GM18909 (cell line): ENCODE measurements around the gene THSD7A.

Source experiments
- ATAC-seq: cut with Tn5 transposase; IDR thresholded peaks from one replicate; pipeline ENCODE4 v1.9.1; 2021; ENCODE audit warnings: mild to moderate bottlenecking; ENCODE audit not compliant: unreplicated experiment, poor library complexity

The THSD7A gene

DNA sequence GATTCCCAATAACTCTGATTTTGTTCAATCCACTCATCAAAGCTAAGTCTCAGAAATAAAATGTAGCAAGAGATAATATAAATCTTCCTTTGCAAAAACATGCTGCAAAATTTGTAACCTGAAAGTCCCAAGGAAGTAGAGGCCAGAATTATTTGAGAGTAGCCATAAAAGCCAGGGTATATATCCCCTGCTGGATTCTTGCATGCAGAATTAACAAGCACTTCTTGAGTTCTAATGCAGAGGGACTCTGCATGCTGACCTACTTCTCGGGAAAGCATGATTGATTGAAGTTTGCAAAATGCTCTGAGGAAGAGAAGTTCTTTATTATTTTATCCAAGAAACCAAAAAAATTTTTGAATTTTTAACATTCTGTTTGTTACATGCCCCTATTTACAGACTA is 121.6 kb downstream of the THSD7A start:
- ATAC-seq: no peak

DNA sequence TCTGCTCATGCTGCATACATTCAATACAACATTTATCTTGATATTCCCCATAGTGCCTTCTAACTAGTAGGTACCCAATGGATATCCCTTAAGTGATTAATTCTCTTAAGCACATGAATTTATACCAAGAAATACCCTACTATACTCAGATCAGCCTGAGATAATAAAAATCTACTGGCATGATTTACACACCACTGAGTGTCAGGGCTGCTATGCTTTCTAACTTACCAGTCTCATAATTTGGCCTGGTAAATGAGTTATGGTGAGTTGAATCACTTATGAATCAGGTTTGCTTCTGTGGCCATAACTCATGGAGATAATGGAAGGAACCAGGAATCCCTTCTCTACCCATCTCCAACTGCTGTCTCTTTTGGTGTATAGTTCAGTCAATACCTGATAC is 122.8 kb downstream of the THSD7A start:
- ATAC-seq: no peak

DNA sequence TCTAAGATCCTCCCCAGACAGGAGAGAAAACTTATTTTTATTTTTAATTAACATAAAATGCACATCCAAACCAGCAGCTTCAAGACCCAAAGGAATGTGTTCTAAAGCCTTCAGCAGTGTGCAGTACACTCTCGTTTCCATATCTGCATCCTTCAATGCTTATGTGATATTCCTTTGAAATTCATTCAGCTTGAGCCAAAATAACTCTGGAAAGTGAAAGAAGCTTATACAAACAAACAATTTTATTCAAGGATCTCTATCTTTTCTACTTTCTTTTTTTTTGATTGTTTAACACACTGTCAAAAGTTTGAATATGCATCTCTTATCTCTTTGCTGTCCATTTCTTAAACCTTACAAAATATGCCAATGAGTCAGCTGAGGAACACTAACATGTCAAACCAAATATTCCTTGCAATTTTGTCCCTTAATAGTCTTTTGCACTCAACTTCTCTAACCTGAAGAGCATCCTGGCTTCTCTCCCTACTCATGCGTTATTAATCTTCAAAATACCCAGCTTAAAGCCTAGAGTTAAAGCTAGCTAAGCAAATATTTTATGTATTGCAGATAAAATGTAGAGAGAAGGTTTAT is 124.3 kb downstream of the THSD7A start:
- ATAC-seq: no peak

DNA sequence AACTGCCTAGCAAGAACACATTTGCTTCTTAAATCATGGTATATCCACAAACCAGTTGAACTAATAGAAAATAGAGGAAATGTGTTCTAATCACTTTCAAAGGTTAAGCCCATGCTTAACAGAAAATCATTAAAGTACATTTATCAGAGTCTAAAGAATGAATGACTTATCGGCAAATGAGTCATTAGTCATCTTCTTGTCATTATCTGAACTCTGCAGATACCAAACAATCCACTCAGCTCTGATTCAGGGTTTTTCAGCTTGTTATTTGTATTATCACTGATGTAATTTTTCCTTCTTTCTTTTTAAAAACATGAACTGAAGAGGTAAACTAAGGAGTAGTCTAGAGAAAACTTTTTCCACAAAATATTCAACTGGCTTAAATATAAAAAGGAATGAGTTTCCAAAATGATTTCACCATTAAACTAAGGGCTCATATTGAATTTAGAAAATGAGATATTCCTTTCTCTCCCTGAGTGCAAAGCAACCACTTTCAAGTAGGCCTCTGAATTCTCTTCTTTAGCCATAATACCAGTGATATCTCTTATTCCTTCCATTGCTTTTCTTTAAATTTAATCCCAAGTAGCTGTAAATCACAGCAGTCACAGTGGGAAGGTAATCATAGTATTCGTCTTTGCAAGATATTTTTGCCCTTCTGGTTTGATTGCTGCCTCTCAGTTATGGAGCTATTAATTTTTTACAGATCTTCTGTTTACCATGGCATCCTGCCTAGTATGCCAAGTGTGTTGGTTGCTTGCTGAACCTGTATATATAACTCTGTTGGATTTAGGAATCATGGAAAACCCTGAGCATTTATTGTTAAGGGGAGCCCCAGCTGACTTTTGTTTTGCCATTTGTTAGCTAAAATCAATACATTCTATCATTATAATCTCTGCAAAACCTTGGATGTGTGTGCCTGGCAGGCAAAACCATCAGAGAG is 125.1 kb downstream of the THSD7A start:
- no peak for ATAC-seq

DNA sequence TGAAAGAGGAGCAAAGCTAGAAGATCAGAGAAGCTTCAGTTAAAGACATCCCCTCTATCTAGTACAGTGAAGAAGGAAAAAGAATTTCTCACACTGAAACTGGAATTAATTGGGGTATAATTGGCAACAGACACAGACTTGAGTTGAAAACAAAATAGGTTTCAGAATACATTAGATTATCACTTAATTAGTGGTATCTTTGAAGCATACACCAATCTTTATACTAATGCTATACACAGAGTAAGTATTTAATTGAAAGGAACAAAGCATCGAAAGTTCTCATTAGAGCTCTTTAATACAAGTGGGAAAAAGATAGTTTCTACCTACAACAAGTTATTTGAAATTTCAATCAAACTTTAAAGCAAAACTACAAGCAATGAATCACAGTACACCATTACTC is 128.2 kb downstream of the THSD7A start:
- no peak for ATAC-seq

DNA sequence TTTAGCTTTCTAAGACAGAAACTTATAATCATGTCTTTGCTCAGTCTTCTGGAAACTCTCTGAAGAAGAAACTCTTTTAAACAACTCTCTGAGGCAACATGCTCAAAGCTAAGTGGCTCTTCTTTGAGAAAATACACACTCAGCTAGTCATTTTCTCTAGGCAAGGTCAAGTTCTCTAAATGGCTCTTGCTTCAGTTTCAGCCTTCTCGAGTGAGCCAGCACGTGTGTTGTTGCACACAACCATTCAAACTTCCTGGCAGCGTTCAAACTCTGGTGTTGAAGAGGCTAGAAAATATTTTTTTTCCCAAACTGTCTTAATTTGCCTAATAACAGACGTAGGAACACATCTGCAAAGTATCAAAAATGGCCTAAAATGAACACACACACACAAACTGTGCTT is 129.1 kb downstream of the THSD7A start:
- ATAC-seq: no peak

DNA sequence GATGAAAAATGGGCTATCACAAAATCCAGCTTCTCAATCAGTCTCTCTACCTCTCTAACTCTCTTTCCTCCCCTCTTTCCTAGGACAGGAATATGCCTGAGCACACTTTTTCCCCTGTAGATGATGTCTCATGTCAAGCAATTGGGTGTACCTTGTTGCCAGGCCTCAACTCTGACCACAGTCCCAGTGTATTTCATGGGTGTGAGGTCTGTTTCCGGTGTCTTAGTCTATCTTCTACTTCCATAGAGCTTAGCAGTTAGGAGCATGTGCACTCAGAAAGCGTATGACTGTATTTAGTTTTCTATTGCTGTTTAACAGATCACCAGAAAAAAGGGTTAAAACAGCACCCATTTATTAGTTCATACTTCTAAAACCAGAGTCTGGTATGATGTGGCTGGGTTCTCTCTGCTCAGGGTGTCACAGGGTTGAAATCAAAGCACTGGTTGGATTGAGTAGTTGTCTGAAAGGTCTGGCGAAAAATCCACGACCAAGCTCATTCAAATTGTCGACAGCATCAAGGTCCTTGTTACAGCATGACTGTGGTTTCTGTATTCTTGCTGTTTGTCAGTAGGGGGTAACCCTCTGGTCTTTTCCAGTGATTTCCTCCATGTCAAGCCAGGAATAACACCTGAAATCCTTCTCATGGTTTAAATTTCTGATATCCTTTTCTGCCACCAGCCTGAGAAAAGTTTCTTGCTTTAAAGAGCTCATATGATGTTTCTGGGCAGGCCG is 130.0 kb downstream of the THSD7A start:
- no peak for ATAC-seq

DNA sequence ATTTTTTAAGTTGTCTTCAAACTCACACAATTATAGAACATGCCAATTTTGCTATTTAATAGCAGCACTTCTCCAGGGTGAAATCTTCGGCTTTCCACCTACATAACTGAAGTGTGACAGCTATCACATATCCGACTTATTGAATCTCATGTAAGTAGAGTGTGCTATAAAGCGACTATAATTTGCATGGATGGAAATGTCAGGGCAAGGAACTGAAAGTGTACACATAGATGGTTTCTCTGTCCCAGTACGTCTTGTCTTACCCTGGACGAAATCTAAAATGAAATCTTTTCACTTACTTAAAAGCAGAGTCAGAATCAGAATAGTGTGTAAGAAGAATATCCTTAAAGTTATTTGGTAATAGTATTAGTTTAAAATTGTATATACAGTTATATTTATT is 132.3 kb downstream of the THSD7A start:
- ATAC-seq: no peak

DNA sequence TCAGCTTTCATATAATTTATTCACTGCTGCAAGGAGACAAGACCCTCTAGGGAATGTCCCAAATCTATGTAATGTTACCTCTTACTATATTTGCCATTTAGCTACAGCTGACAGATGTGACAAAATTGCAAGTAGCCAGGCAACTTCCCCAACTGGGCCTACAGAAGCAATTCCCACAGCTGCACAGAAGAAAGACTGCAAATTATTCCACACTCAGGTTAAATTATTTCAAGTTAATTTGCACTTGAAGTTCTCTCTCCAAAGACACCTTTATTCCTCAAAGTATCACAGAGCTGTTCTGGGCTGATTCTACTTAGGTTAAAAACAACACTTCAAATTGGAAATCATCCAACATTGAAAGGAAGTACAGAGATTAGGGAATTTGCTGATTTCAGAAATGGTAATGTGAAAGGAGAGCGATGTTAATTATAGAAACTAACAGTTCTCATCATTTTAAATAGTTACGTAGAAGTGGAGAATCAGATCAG is 133.6 kb downstream of the THSD7A start:
- no peak for ATAC-seq

DNA sequence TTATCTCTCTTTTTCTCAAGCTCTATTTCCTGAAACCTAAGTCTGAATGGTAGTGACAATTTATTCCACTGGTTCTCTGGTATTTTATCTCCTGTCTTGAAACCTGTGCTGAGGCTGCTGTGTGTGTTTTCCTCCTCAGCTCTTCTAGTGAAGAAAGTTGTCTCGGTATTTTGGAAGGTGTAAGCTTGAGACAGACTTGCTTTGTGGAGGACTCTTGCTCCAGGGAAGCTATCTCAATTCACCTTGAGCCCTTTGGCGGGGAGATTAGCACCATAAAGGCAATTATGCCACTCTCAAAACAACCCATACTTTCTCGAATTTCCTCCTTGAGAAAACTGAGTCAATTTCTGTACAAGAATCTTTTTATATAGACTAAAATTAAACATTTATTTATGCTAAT is 141.6 kb downstream of the THSD7A start:
- no peak for ATAC-seq

DNA sequence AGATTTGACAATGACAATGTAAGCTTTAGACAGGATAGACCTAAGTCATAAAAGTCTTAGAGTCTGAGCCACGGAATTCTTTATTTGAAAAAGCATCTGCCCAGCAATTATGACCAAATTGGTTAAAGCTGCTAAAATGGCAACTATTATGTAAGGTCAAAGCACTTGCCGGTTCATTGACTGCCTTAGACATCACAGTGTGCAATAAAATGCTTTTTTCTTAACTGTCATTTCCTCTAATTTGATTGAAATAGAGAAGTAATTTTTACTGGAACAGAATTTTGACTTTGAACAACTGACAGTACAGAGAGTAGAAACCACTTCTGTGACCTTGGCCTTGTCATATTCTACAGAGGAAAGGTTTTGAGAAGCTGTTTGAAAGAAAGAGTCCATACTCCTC is 142.9 kb downstream of the THSD7A start:
- ATAC-seq: no peak

DNA sequence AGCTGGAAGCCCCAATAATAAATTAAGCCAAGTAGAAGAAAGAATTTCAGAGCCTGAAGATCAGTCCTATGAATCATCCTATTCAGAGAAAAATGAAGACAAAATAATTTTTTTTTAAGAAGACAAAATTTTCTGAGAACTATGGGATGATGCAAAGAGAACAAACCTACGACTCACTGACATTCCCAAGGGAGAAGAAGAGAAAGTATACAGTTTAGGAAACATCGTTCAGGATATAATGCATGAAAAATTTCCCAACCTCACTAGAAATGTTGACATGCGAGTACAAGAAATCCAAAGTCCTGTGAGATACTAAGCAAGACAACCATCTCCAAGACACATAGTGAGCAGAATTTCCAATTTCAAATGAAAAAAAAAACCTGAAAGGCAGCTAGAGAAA is 150.5 kb downstream of the THSD7A start:
- ATAC-seq: no peak

DNA sequence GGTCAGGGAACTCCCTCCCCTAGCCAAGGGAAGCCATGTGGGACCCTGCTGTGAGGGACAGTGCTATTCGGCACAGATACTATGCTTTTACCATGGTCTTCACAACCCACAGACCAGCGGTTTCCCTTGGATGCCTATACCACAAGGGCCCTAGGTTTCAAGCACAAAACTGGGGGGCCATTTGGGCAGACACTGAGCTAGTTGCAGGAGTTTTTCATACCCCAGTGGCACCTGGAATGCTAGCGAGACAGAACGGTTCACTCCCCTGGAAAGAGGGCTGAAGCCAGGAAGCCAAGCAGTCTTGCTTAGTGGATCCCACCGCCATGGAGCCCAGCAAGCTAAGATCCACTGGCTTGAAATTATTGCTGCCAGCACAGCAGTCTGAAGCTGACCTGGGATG is 156.8 kb downstream of the THSD7A start:
- no peak for ATAC-seq

DNA sequence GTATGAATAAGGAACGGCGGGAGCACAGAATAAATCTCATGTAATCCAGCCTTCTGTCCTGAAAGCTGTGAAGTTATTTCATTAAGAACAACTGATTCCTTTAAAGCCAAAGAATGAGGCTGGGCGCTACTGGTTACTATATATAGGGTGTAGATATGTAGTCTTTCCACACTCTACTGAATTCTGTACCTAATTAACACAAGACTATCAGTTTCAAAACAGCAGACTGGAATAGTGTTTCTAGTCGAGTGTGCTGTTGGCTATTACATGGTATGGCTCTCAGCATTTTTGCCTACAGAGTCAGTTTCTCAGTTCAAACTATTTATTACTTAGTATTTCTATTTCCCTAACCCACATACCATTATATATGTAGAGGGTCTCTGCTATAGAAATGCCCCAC is 163.3 kb downstream of the THSD7A start:
- ATAC-seq: no peak

DNA sequence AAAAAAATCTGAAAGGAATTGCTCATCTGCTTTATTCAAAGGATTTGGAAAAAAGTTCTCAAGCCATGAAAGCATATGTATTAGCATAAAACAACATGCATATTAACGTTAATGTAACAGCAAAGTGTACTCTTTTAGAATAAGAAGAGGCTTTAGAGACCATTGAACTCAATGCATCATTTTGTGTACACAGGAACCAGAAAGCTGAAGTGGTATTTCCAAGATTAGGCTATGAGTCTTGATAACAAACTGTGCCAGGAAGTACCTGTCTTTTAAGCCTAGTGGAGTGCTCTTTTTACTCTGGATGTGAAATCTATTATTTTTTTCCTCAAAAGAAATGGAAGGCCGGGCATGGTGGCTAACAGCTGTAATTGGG is 164.2 kb downstream of the THSD7A start:
- ATAC-seq: no peak

DNA sequence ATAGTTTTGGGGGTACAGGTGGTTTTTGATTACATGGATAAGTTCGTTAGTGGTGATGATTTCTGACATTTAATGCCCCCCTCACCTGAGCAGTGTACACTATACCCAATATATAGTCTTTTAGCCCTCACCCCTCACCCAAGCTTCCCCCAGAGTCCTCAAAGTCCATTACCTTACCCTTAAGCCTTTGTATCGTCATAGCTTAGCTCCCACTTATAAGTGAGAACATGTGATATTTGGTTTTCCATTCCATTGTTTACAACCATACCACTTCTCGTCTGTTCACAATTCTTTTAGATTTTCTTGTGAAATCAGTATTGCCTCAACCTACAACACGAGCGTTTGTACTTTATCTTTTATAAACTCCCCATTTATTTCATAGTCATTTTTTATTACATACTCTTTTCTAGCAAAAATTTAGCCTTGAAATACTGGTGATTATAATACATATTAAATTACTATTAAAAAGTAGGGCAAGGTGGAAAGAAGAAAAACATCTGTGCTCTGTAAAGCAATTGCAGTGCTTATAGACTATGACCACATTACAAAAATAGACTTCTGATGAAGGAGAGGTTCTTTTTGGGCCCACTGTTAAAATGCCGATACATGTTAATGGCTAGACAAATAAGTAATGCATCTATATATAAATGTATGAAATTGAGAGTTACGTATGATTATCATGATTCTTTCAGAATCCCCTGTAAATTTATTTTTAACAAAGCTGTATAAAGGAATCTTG is 164.8 kb downstream of the THSD7A start:
- no peak for ATAC-seq

DNA sequence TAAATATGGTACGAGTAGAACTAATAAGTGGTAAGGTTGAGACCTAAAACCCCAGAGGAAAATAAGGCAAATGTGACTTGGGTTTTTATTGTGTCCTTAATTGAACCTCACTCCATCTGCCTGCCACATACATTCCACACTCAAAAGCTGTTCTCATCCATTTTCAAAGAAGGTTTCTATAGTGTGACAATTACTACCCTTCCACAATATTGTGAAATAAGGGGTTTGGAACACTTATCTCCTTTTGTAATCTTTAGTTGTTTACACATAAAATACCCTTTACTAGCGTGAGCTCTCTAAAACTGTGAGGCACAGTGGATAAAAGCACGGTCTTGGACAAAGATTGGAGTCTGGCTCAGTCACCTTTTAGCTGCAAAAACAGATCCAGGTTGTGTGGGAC is 166.6 kb downstream of the THSD7A start:
- ATAC-seq: no peak

DNA sequence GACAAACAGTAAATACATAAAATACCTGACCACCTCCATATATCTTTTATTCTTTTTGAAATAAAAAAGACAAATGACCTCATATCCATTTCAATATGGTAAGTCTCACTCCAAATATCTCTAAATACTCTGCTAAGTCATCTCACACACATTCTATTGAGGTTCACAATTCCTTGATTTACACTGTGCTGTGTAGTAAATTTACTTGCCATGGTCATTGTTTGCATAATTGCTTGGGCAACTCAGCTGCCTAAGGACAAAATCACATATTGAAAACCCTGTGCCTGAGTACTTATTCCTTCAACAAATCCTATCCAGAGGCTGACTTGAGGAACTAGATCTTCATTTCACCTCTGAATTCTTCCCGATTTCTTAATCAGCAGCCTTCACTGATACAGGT is 176.4 kb downstream of the THSD7A start:
- ATAC-seq: no peak

DNA sequence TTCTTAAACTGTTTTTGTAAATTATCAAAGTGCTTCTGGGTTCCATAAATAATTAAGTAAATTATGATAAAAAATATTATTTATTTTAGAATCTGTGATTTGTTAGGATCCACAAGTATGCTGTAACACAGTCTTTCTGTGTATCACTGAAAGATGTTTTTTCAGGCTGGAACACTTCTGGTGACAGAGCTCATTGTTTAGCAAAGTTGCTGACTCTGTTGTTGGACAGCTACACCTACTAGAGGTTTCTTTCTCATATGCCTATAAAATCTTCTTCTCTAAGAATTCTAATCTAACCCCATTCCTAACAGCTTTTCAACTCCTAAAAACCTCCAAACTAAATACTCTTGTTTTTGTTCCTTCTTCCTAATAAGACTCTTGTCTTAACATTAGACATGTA is 176.8 kb downstream of the THSD7A start:
- no peak for ATAC-seq

DNA sequence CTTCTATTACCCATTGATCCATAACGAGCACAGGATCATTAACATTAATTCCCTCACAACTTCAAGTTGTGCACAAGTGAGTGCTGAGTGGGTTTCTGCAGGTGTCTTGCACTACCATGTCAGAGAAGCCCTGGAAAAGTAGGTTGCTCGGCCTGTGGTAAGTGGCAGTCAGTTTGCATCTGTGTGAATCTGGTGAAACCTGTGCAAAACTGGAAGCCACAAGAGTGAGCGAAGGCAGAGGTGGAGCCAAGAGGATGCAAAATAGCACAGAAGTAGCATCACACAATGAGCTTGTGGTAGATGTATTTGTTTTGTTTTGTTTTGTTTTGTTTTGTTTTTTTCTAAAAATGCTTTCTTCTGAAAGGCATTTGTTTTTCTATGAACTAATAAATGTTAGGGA is 181.5 kb downstream of the THSD7A start:
- ATAC-seq: no peak

DNA sequence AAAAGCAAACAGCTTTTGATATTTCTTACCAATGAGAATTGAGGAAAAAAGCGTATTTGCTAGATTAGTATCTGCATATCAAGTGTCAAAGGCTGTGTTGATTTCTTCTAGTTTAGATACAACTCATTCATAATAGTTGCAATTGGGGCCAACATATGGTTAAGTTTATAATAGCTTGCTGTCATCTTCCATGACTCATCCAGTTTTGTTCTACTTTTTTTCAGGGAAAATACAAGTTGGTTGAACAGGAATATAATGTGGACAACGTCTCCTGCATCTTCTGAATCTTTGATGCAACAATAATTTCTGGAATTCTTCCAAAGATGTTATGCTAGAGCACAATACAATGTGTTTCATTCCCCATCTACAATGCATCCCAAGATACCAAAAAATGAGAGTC is 182.0 kb downstream of the THSD7A start:
- no peak for ATAC-seq
